ENCODE data around the gene CXXC4.

CXXC4 gene

GRCh38 chr4:104494822-104495559 is at the start of gene CXXC4:
Gene CXXC4, minus strand, starts transcription at chr4:104494894. Its CDS starts 3,092 bp downstream, at chr4:104491802.
- no peak within 1 kb of the TSS for H3K4me3 ChIP-seq (ENCODE audit: low read depth, low read length)
- TF ChIP-seq MAX (IDR thresholded peaks at IDR 0.05; ENCODE audit: low read depth, low read length) (no peak), MYC (IDR thresholded peaks at IDR 0.05; ENCODE audit: low read depth, low read length) (no peak)
- peak; percentile 25 for DNase-seq (ENCODE audit: low read depth)

DNA sequence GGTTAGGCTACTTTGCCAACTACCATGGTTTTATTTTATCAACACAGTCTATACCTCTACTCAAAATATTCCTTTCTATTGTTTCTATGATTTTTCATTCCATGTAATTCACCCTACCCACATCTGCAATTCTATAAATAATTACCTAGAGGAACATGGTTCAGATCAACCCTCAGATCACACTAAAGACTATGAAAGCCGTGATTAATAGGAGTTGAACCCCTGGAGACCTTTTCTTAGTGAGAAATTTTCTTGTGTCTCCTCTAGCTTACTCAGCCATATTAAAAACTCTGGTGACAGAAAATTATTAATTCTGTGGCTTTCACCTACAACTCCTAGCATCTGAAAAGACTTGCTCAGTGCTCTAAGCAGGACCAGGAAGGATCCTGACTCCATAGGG is 38.5 kb upstream of the CXXC4 start:
- TF ChIP-seq POLR2A (IDR thresholded peaks at IDR 0.05; ENCODE audit: extremely low read depth, insufficient read length): no peak
- TF ChIP-seq, protein P1, sequence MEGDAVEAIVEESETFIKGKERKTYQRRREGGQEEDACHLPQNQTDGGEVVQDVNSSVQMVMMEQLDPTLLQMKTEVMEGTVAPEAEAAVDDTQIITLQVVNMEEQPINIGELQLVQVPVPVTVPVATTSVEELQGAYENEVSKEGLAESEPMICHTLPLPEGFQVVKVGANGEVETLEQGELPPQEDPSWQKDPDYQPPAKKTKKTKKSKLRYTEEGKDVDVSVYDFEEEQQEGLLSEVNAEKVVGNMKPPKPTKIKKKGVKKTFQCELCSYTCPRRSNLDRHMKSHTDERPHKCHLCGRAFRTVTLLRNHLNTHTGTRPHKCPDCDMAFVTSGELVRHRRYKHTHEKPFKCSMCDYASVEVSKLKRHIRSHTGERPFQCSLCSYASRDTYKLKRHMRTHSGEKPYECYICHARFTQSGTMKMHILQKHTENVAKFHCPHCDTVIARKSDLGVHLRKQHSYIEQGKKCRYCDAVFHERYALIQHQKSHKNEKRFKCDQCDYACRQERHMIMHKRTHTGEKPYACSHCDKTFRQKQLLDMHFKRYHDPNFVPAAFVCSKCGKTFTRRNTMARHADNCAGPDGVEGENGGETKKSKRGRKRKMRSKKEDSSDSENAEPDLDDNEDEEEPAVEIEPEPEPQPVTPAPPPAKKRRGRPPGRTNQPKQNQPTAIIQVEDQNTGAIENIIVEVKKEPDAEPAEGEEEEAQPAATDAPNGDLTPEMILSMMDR (IDR thresholded peaks at IDR 0.05; ENCODE audit: low read depth, low read length): no peak
- no peak for TF ChIP-seq MYC (IDR thresholded peaks at IDR 0.05; ENCODE audit: low read depth, low read length)
- no peak for TF ChIP-seq MAX (IDR thresholded peaks at IDR 0.05; ENCODE audit: low read depth, low read length)
- H3K4me3 ChIP-seq (ENCODE audit: low read depth, low read length): no peak overlapping the region
- no peak for DNase-seq (ENCODE audit: low read depth)

DNA sequence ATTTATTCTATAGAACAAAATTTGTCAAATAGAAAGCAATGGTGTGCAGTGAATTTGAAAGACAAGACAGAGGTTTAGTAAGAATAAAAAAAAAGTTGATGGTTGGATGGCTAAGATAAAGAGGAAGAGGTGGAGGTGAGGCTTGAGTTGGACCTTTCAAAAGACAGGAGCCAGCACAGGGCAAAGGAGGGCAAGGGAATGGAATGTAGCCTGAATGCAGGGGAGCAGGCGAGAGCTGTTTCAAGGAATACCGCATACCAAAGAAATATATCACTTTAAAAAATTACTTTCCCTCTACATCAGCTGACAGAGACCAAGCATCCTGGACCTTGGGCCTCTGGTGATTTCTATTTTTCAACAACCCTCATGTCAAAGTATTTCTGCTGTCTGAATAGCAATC is 38.0 kb upstream of the CXXC4 start:
- no peak for DNase-seq (ENCODE audit: low read depth)
- no peak overlapping the region for H3K4me3 ChIP-seq (ENCODE audit: low read depth, low read length)
- TF ChIP-seq, protein P1 (IDR thresholded peaks at IDR 0.05; ENCODE audit: low read depth, low read length): no peak
- TF ChIP-seq MAX (IDR thresholded peaks at IDR 0.05; ENCODE audit: low read depth, low read length) (no peak), POLR2A (IDR thresholded peaks at IDR 0.05; ENCODE audit: extremely low read depth, insufficient read length) (no peak), MYC (IDR thresholded peaks at IDR 0.05; ENCODE audit: low read depth, low read length) (no peak)

GRCh38 chr4:104531390-104531789 is 36.7 kb upstream of the CXXC4 start:
- DNase-seq (ENCODE audit: low read depth): no peak
- TF ChIP-seq POLR2A (IDR thresholded peaks at IDR 0.05; ENCODE audit: extremely low read depth, insufficient read length): no peak
- no peak for TF ChIP-seq MYC (IDR thresholded peaks at IDR 0.05; ENCODE audit: low read depth, low read length)
- TF ChIP-seq, protein P1 (IDR thresholded peaks at IDR 0.05; ENCODE audit: low read depth, low read length): no peak
- TF ChIP-seq MAX (IDR thresholded peaks at IDR 0.05; ENCODE audit: low read depth, low read length): no peak
- no peak overlapping the region for H3K4me3 ChIP-seq (ENCODE audit: low read depth, low read length)

DNA sequence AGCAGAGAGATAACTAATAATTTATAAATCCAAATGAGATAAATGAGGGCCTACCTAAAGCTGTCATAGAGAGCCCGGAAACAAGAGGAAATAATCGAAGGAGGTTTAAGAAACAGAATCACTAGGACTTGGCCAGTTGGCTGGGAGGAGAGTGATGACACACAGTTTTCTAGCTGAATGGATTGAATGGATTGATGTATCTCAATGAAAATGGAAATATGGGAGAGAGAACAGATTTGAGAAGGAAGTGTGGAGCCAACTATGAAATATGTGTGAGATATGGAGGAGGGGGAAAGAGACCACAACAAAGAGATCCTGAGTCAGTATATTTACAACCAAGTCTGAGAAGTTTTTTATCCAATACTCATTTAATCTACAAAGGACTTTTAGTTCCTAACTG is 35.7 kb upstream of the CXXC4 start:
- H3K4me3 ChIP-seq (ENCODE audit: low read depth, low read length): no peak overlapping the region
- DNase-seq (ENCODE audit: low read depth): no peak
- TF ChIP-seq MYC (IDR thresholded peaks at IDR 0.05; ENCODE audit: low read depth, low read length) (no peak), POLR2A (IDR thresholded peaks at IDR 0.05; ENCODE audit: extremely low read depth, insufficient read length) (no peak), MAX (IDR thresholded peaks at IDR 0.05; ENCODE audit: low read depth, low read length) (no peak)
- TF ChIP-seq, protein P1 (IDR thresholded peaks at IDR 0.05; ENCODE audit: low read depth, low read length): no peak

DNA sequence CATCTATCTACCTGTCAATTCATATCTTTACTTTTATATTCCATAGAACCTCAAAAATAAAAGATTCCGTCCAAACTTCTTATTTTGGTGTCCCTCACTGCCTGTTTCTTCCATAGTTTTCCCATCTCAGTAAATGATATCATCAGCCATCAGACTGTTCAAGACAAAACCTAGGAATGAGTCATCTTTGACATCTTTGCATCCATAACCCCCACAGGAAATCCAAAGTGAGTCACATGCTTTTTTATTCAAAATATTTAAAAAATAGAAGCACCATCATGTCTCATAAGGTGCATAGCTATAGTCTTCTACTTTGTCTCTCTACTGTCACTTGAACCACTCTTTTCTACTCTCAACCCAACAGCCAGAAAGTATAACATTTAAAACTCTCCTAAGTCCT is 29.9 kb upstream of the CXXC4 start:
- no peak for TF ChIP-seq POLR2A (IDR thresholded peaks at IDR 0.05; ENCODE audit: extremely low read depth, insufficient read length)
- no peak for TF ChIP-seq MYC (IDR thresholded peaks at IDR 0.05; ENCODE audit: low read depth, low read length)
- TF ChIP-seq, protein P1 (IDR thresholded peaks at IDR 0.05; ENCODE audit: low read depth, low read length): no peak
- TF ChIP-seq MAX (IDR thresholded peaks at IDR 0.05; ENCODE audit: low read depth, low read length): no peak
- no peak for DNase-seq (ENCODE audit: low read depth)
- H3K4me3 ChIP-seq (ENCODE audit: low read depth, low read length): no peak overlapping the region

Data from NB4 (cell line).